ENCODE data around the gene SMARCA2. TPM values are rescaled to one million over a fixed set of nuclear protein-coding genes. Genes with fewer than 3 reads are reported as not detected.
"Not testable (repeated sequence)": the region's sequence is repeated elsewhere in the genome, so short reads cannot be mapped to it uniquely, and the experiment has no call there.

Gene SMARCA2
- total RNA-seq, 2 donors from 2014 or later = 118 to 177 TPM

DNA sequence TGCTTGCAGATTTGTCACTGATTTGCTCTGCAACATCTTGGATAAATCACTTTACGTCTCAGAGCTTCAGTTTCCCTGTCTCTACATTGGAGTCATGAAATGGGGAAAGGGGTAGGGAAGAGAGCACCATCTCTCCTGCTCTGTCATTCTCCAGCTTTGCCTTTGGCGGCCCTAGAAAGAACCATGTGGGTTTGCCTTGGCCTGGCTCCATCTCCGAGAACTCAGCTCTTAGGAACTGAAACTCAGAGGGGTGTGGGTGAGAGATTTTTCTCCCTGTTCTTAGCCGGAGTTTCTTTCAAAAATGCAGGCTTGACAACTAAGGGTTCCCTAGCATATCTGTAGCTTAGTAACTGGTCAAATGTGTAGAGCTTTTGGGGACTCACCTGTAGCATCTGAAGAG, 123.5 kb downstream of the SMARCA2 start:
- ATAC-seq (ENCODE audit: insufficient number of reproducible peaks, low FRiP score, low read depth) (no peak), DNase-seq (ENCODE audit: low spot score) (no peak)
- TF ChIP-seq, protein P1, sequence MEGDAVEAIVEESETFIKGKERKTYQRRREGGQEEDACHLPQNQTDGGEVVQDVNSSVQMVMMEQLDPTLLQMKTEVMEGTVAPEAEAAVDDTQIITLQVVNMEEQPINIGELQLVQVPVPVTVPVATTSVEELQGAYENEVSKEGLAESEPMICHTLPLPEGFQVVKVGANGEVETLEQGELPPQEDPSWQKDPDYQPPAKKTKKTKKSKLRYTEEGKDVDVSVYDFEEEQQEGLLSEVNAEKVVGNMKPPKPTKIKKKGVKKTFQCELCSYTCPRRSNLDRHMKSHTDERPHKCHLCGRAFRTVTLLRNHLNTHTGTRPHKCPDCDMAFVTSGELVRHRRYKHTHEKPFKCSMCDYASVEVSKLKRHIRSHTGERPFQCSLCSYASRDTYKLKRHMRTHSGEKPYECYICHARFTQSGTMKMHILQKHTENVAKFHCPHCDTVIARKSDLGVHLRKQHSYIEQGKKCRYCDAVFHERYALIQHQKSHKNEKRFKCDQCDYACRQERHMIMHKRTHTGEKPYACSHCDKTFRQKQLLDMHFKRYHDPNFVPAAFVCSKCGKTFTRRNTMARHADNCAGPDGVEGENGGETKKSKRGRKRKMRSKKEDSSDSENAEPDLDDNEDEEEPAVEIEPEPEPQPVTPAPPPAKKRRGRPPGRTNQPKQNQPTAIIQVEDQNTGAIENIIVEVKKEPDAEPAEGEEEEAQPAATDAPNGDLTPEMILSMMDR (IDR thresholded peaks at IDR 0.05) = no peak
- Histone ChIP-seq H3K27me3 (replicated peaks; ENCODE audit: insufficient read depth) (no peaks in the 10 kb centered on the region), H3K9me3 (no peaks in the 10 kb centered on the region), H3K27ac (no peak overlapping the region), H3K36me3 (no peaks in the 10 kb centered on the region), H3K4me3 (no peak overlapping the region), H3K4me1 (ENCODE audit: control insufficient read depth in 1 of 2, low read depth in 2 of 2) (peaks cover 7 to 25% of the 10 kb centered on the region in 2 donors)

DNA sequence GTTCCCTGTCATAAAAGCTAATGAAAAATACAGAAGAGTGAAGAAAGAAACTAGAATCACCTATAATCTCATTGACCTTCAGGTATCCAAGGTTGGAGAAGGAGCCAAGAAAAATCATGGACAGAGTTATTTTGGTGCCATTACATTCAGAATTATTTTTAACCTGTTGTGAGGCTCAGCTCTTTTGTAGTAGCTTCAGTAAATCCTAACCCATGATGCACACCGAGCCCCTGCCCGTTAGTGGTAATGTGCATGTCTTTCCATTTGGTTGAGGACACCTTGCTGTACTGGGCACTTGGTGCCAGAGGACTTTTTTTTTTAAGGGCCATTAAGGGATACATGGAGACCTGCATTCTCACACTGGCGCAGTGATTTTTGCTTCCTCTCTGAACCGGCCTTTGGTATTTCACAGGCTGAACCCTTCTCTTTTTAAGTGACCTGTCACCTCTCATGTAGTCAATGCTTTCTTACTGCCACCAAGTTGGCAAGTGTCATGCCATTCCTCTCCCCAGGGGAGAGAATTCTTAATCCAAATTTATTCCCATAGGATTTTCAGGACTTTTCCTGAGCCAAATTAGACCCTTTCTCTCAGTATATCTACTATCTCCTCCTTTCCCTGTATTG, 125.6 kb downstream of the SMARCA2 start:
- no peaks in the 10 kb centered on the region for H3K27me3 ChIP-seq (replicated peaks; ENCODE audit: insufficient read depth)
- no peak for ATAC-seq (ENCODE audit: insufficient number of reproducible peaks, low FRiP score, low read depth)

DNA sequence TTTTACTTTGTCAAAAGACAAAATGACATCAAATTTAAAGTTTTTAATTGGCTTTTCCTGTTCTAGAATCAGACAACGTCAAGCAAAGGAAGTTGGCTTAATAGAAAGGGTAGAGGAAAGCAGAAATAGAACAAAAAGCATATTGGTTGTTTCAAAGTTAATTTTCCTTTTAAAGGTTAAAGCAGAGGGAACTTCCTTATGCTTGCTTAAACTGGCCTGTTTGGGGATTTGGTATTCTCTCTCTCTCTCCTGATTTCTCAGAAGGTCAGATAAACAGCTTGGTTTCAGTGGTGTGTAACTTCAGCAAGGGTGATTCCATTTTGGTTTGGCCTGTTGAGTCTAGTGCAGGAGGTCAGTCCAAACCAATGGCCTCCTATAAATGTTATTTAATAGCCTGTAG, 127.1 kb downstream of the SMARCA2 start:
- H3K27me3 ChIP-seq (replicated peaks; ENCODE audit: insufficient read depth) = no peaks in the 10 kb centered on the region
- ATAC-seq (ENCODE audit: insufficient number of reproducible peaks, low FRiP score, low read depth) = no peak
- peaks cover 10 to 29% of the 10 kb centered on the region in 2 donors for H3K4me1 ChIP-seq (ENCODE audit: control insufficient read depth in 1 of 2, low read depth in 2 of 2)
- H3K4me3 ChIP-seq = no peak overlapping the region
- no peak for DNase-seq (ENCODE audit: low spot score)
- no peak overlapping the region for H3K27ac ChIP-seq
- TF ChIP-seq, protein P1 (IDR thresholded peaks at IDR 0.05) = no peak
- H3K36me3 ChIP-seq = no peaks in the 10 kb centered on the region
- no peaks in the 10 kb centered on the region for H3K9me3 ChIP-seq

More for the DNA sequence above, 125.6 kb downstream of the SMARCA2 start:
- Histone ChIP-seq H3K4me3 (no peak overlapping the region), H3K4me1 (ENCODE audit: control insufficient read depth in 1 of 2, low read depth in 2 of 2) (peaks cover 10 to 29% of the 10 kb centered on the region in 2 donors), H3K27ac (no peak overlapping the region), H3K36me3 (no peaks in the 10 kb centered on the region), H3K9me3 (no peaks in the 10 kb centered on the region)
- TF ChIP-seq, protein P1 (IDR thresholded peaks at IDR 0.05) = no peak
- DNase-seq (ENCODE audit: low spot score) = no peak

DNA sequence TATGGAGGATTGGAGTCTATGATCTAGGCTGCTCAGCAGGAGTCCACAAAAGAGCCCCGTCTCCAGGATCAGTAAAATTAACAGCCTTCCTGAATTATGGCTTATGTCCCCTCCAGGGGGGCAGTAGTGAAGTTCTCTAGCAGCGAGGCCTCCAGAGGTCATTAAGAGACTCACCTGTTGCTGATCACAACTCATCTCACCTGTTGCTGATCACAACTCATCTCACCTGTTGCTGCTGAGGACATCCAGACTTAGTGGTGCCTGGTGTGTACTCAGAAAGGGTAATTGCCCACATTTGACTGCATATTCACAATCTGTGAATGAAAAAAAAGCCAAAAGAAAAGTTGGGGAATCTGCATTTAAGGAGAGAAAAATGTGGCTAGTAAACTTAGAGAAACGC, 129.5 kb downstream of the SMARCA2 start:
- no peaks in the 10 kb centered on the region for H3K36me3 ChIP-seq
- no peak overlapping the region for H3K4me3 ChIP-seq
- no peak for DNase-seq (ENCODE audit: low spot score)
- H3K27me3 ChIP-seq (replicated peaks; ENCODE audit: insufficient read depth) = no peaks in the 10 kb centered on the region
- H3K4me1 ChIP-seq (ENCODE audit: control insufficient read depth in 1 of 2, low read depth in 2 of 2) = peaks cover 10 to 21% of the 10 kb centered on the region in 2 donors
- TF ChIP-seq, protein P1 (IDR thresholded peaks at IDR 0.05) = no peak
- ATAC-seq (ENCODE audit: insufficient number of reproducible peaks, low FRiP score, low read depth) = no peak
- H3K9me3 ChIP-seq = no peaks in the 10 kb centered on the region
- no peak overlapping the region for H3K27ac ChIP-seq

DNA sequence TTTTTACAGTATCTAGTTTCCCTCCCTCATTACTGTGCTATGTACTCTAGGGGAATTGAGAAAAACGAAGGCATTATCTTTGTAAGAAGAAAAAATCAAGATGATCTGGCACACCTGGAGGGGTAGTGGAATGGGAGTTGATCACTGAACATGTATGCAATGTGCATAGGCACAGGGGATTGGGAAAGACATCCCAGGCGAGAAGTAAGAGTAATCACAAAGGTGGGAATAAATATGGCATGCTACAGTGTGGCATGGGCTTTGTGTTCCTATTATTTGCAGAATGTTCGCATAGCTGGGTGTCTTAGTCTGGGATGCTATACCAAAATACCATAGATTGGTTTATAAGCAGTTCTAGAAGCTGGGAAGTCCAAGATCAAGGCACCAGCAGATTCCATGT, 130.6 kb downstream of the SMARCA2 start:
- H3K27me3 ChIP-seq (replicated peaks; ENCODE audit: insufficient read depth) = no peaks in the 10 kb centered on the region
- H3K27ac ChIP-seq = no peak overlapping the region
- DNase-seq (ENCODE audit: low spot score) = no peak
- H3K4me3 ChIP-seq = no peak overlapping the region
- no peaks in the 10 kb centered on the region for H3K36me3 ChIP-seq
- H3K9me3 ChIP-seq = no peaks in the 10 kb centered on the region
- TF ChIP-seq, protein P1 (IDR thresholded peaks at IDR 0.05) = no peak
- no peak for ATAC-seq (ENCODE audit: insufficient number of reproducible peaks, low FRiP score, low read depth)
- peaks cover 7 to 15% of the 10 kb centered on the region in 2 donors for H3K4me1 ChIP-seq (ENCODE audit: control insufficient read depth in 1 of 2, low read depth in 2 of 2)

DNA sequence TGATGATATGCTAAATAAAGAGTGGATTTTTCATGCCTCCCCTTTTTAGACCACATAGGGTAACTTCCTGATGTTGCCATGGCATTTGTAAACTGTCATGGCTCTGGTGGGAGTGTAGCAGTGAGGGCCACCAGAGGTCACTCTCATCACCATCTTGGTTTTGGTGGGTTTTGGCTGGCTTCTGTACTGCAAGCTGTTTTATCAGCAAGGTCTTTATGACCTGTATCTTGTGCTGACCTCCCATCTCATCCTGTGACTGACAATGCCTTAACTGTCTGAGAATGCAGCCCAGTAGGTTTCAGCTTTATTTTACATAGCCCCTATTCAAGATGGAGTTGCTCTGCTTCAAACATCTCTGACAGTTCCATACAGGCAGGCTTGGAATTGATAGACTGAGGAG, 131.6 kb downstream of the SMARCA2 start:
- not testable (repeated sequence) for H3K4me3 ChIP-seq; H3K9me3 ChIP-seq; H3K27me3 ChIP-seq (replicated peaks; ENCODE audit: insufficient read depth); H3K36me3 ChIP-seq; DNase-seq (ENCODE audit: low spot score); H3K27ac ChIP-seq; ATAC-seq (ENCODE audit: insufficient number of reproducible peaks, low FRiP score, low read depth)
- peaks cover 2 to 12% of the 10 kb centered on the region in 2 donors for H3K4me1 ChIP-seq (ENCODE audit: control insufficient read depth in 1 of 2, low read depth in 2 of 2)
